Prostate gland (tissue), 2 donors: ENCODE data around the gene ZSWIM1. TPM values are rescaled to one million over a fixed set of nuclear protein-coding genes. Genes with fewer than 3 reads are reported as not detected.

Experiments
- DNase-seq: peaks from one replicate; pipeline ENCODE4 v3.0.0-alpha.2; 2019; ENCODE audit warnings: low spot score
- H3K27ac ChIP-seq, 2 donors: fragments of 200-600 bp; sonication (generic); 2 replicates each; pipeline ENCODE4 v1.5.1; 2017 to 2019
- H3K27me3 ChIP-seq: fragments of 200-600 bp; sonication (generic); replicated peaks from 2 replicates; pipeline ENCODE4 v1.5.1; 2019; ENCODE audit not compliant: insufficient read depth
- H3K36me3 ChIP-seq, 2 donors: fragments of 200-600 bp; sonication (generic); 1 replicate in 1 of 2; 2 replicates in 1 of 2; pipeline versions ENCODE4 v1.5.1 to v1.8.1; 2017 to 2019
- H3K4me1 ChIP-seq: fragments of 200-600 bp; sonication (generic); replicated peaks from 2 replicates; pipeline ENCODE4 v1.5.1; 2019
- H3K4me3 ChIP-seq, 2 donors: fragments of 200-600 bp; sonication (generic); 2 replicates each; pipeline ENCODE4 v1.5.1; 2017 to 2019
- H3K9me3 ChIP-seq: fragments of 200-600 bp; sonication (generic); 2 replicates; pipeline ENCODE4 v1.5.1; 2017
- CTCF ChIP-seq, 4 experiments: fragments of 200-600 bp in 2 of 4; fragments of 450-650 bp in 2 of 4; sonication (generic) in 2 of 4; IDR thresholded peaks; 1 replicate in 3 of 4; 2 replicates in 1 of 4; pipeline ENCODE4 v1.5.1; 2016 to 2019; ENCODE audit warnings: antibody characterized with exemption in 4 of 4, mild to moderate bottlenecking in 2 of 4, moderate library complexity in 2 of 4
- POLR2A ChIP-seq: fragments of 450-650 bp; IDR thresholded peaks from one replicate; pipeline ENCODE4 v1.6.1; 2016; ENCODE audit warnings: antibody characterized with exemption, mild to moderate bottlenecking
- POLR2AphosphoS5 ChIP-seq: sonication (generic); formaldehyde crosslinking; IDR thresholded peaks from one replicate; pipeline ENCODE4 v1.6.1; 2017; ENCODE audit warnings: antibody characterized with exemption
- WGBS: methylation state at CpG from one replicate; pipeline ENCODE4 v1.1.5; 2018; 5-methylcytosine and 5-hydroxymethylcytosine counted together
- intact Hi-C: fragments of 100-400 bp; cut with DNase I; formaldehyde crosslinking; loops from one replicate; pipeline ENCODE4 v1.14.2; 2022
- total RNA-seq, 2 donors: library from RNA; depleted of rRNA; stranded (reverse); fragments of >200 nt; gene quantifications; one replicate each; pipeline ENCODE4 v1.1.0, GENCODE V29; 2016

The ZSWIM1 gene
- total RNA-seq, 2 donors from 2014 or later: 13.8 to 17.8 TPM

GRCh38 chr20:45860560-45861220, 20.3 kb upstream of the ZSWIM1 start:
- no peak for TF ChIP-seq CTCF (IDR thresholded peaks at IDR 0.05)
- no peak for TF ChIP-seq POLR2A
- TF ChIP-seq POLR2AphosphoS5: no peak
- peaks cover 9% of the 10 kb centered on the region for H3K4me1 ChIP-seq
- H3K4me3 ChIP-seq: no peak overlapping the region
- no peaks in the 10 kb centered on the region for H3K27me3 ChIP-seq
- no peak for DNase-seq
- 75% methylated on average over 7 of the region's 7 CpGs for WGBS
- H3K9me3 ChIP-seq: no peaks in the 10 kb centered on the region
- H3K36me3 ChIP-seq: no peaks in the 10 kb centered on the region
- no peak overlapping the region for H3K27ac ChIP-seq
- intact Hi-C loops: no loop called here

GRCh38 chr20:45861221-45862075, 19.6 kb upstream of the ZSWIM1 start:
- no peak for DNase-seq
- H3K9me3 ChIP-seq: no peaks in the 10 kb centered on the region
- H3K4me3 ChIP-seq: no peak overlapping the region
- H3K36me3 ChIP-seq: no peaks in the 10 kb centered on the region
- H3K4me1 ChIP-seq: peaks cover under 1% of the 10 kb centered on the region
- no peak overlapping the region for H3K27ac ChIP-seq
- TF ChIP-seq POLR2AphosphoS5 (no peak), CTCF (IDR thresholded peaks at IDR 0.05) (no peak), POLR2A (no peak)
- H3K27me3 ChIP-seq: no peaks in the 10 kb centered on the region
- intact Hi-C loops: no loop called here
- WGBS: 94% methylated on average over 7 of the region's 7 CpGs

- H3K36me3 ChIP-seq: no peaks in the 10 kb centered on the region
- H3K4me1 ChIP-seq: no peaks in the 10 kb centered on the region
- H3K4me3 ChIP-seq: no peak overlapping the region
- no peaks in the 10 kb centered on the region for H3K9me3 ChIP-seq
- DNase-seq: no peak
- H3K27me3 ChIP-seq: no peaks in the 10 kb centered on the region
- no peak overlapping the region for H3K27ac ChIP-seq
- no peak for TF ChIP-seq CTCF (IDR thresholded peaks at IDR 0.05)
- TF ChIP-seq POLR2A: no peak
- no peak for TF ChIP-seq POLR2AphosphoS5
- 85% methylated on average over 7 of the region's 7 CpGs for WGBS
- intact Hi-C loops: no loop called here
These were observed 17.2 kb upstream of the ZSWIM1 start for GRCh38 chr20:45863543-45864470.

GRCh38 chr20:45866454-45866853, 14.6 kb upstream of the ZSWIM1 start:
- 94% methylated on average over 5 of the region's 5 CpGs for WGBS
- H3K36me3 ChIP-seq: no peaks in the 10 kb centered on the region
- no peak for TF ChIP-seq CTCF (IDR thresholded peaks at IDR 0.05)
- TF ChIP-seq POLR2A: no peak
- TF ChIP-seq POLR2AphosphoS5: no peak
- H3K9me3 ChIP-seq: no peaks in the 10 kb centered on the region
- no peaks in the 10 kb centered on the region for H3K4me1 ChIP-seq
- no peak overlapping the region for H3K27ac ChIP-seq
- H3K27me3 ChIP-seq: no peaks in the 10 kb centered on the region
- DNase-seq: no peak
- no peak overlapping the region for H3K4me3 ChIP-seq
- intact Hi-C loops: no loop called here
